ENCODE data around the gene PCOLCE2.

DNA sequence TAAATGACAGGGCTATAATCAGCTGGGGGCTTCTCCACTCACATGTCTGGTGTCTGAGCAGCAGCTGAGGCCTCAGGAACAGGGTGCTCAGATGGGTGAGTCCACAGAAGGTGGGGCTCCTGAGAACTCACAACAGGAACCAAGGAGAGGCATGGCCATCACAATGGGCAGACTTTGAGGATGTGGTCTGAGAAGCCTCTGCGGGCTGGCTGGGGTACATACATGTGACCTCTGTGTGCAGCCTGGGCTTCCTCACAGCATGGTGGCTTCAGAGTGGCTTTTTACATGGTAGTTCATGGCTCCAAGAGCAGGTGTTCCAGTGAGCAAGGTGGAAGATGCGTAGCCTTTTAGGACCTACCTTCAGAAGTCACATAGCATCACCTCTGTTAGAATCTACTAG, 106.3 kb downstream of the PCOLCE2 start:
- TF ChIP-seq POLR2AphosphoS5 (IDR thresholded peaks at IDR 0.05; ENCODE audit: insufficient read depth in 1 of 2, low read depth in 1 of 2) (no peak), POLR2A (IDR thresholded peaks at IDR 0.05) (no peak)
- TF ChIP-seq, protein P1, sequence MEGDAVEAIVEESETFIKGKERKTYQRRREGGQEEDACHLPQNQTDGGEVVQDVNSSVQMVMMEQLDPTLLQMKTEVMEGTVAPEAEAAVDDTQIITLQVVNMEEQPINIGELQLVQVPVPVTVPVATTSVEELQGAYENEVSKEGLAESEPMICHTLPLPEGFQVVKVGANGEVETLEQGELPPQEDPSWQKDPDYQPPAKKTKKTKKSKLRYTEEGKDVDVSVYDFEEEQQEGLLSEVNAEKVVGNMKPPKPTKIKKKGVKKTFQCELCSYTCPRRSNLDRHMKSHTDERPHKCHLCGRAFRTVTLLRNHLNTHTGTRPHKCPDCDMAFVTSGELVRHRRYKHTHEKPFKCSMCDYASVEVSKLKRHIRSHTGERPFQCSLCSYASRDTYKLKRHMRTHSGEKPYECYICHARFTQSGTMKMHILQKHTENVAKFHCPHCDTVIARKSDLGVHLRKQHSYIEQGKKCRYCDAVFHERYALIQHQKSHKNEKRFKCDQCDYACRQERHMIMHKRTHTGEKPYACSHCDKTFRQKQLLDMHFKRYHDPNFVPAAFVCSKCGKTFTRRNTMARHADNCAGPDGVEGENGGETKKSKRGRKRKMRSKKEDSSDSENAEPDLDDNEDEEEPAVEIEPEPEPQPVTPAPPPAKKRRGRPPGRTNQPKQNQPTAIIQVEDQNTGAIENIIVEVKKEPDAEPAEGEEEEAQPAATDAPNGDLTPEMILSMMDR (IDR thresholded peaks at IDR 0.05): no peak
